SK-N-MC (cell line): ENCODE results near the gene OR2AE1.
"Not testable (repeated sequence)": the region's sequence is repeated elsewhere in the genome, so short reads cannot be mapped to it uniquely, and the experiment has no call there.

Experiments
- DNase-seq: peaks from one replicate; pipeline ENCODE4 v3.0.0-alpha.2; 2011; ENCODE audit warnings: low read depth, low spot score
- H3K27ac ChIP-seq: fragments of 200-600 bp; sonication (generic); 2 replicates; pipeline ENCODE4 v1.5.1; 2016; ENCODE audit warnings: mixed run types
- H3K36me3 ChIP-seq: fragments of 200-600 bp; sonication (generic); 2 replicates; pipeline ENCODE4 v1.6.1; 2017; ENCODE audit warnings: antibody characterized with exemption, low read length, mixed read lengths; ENCODE audit not compliant: insufficient read depth
- H3K4me3 ChIP-seq: fragments of 200-600 bp; sonication (generic); 2 replicates; pipeline ENCODE4 v1.5.1; 2016
- H3K9ac ChIP-seq: fragments of 200-600 bp; sonication (generic); 2 replicates; pipeline ENCODE4 v1.8.0; 2017; ENCODE audit warnings: mixed run types, mixed read lengths; ENCODE audit not compliant: insufficient read length
- H3K9me3 ChIP-seq: fragments of 200-600 bp; sonication (generic); 2 replicates; pipeline ENCODE4 v1.6.1; 2017; ENCODE audit warnings: low read depth, mild to moderate bottlenecking, antibody characterized with exemption, low read length, moderate library complexity, mixed read lengths
- EZH2 ChIP-seq: fragments of 200-600 bp; sonication (generic); IDR thresholded peaks from one replicate; pipeline ENCODE4 v1.6.1; 2017; ENCODE audit warnings: antibody characterized with exemption
- FOXP2 ChIP-seq: optimal IDR thresholded peaks from 2 replicates; pipeline ENCODE3; 2011; ENCODE audit warnings: mild to moderate bottlenecking, moderate library complexity; ENCODE audit not compliant: insufficient read depth; ENCODE audit errors: extremely low read length, control extremely low read depth
- POLR2AphosphoS5 ChIP-seq: IDR thresholded peaks from 2 replicates; pipeline ENCODE4 v1.6.1; 2012; ENCODE audit warnings: mild to moderate bottlenecking, low read depth, low read length, borderline replicate concordance

OR2AE1 gene

GRCh38 chr7:99899830-99900519, 23.1 kb upstream of the OR2AE1 start:
- no peak for DNase-seq
- H3K4me3 ChIP-seq = no peak overlapping the region
- no peak overlapping the region for H3K9ac ChIP-seq
- H3K36me3 ChIP-seq = peaks cover 44% of the 10 kb centered on the region
- no peaks in the 10 kb centered on the region for H3K9me3 ChIP-seq
- TF ChIP-seq EZH2 (no peak), FOXP2 (no peak), POLR2AphosphoS5 (no peak)
- H3K27ac ChIP-seq = no peak overlapping the region

DNA sequence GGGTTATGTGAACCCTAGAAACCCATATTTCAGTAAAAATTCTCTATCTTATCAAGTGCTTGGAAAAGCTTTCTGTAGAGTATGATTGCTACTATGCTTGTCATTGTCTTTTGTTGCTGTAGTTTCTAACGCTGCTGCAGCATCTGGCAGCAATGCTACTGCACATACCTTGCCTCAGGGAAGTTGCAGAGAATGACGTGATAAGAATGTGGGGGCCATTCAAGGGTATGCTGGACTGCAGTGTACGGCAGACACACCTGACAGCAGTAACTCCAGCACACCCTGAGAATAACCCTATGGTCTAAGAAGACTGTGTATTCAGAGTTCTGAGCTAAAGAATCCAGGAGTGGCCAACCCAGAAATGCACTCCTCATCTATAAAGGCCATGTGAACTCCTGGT, 22.0 kb upstream of the OR2AE1 start:
- no peak overlapping the region for H3K27ac ChIP-seq
- no peak for TF ChIP-seq FOXP2
- TF ChIP-seq EZH2 = no peak
- TF ChIP-seq POLR2AphosphoS5 = no peak
- no peak for DNase-seq
- no peak overlapping the region for H3K4me3 ChIP-seq
- no peaks in the 10 kb centered on the region for H3K9me3 ChIP-seq
- peaks cover 35% of the 10 kb centered on the region for H3K36me3 ChIP-seq
- H3K9ac ChIP-seq = no peak overlapping the region

DNA sequence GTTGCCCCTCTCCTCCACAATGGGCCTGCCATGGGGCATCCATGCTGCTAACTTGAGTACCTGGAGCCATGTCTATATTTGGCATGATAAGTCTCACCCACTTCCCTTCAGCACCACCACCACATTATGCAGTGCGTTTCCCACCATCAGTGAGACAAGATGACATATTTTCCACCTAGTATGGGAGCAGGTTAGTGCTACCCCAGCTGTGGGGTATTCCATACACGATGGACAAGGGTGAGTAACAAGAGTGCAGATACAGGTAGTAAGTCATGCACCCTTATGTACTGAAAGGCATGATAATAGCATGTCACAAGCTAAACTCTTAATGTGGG, 21.2 kb upstream of the OR2AE1 start:
- no peak for DNase-seq
- Histone ChIP-seq H3K4me3 (no peak overlapping the region), H3K27ac (no peak overlapping the region), H3K9ac (no peak overlapping the region), H3K9me3 (no peaks in the 10 kb centered on the region), H3K36me3 (peaks cover 26% of the 10 kb centered on the region)
- TF ChIP-seq FOXP2 (no peak), EZH2 (no peak), POLR2AphosphoS5 (no peak)

GRCh38 chr7:99897322-99898022, 20.6 kb upstream of the OR2AE1 start:
- H3K36me3 ChIP-seq = peaks cover 21% of the 10 kb centered on the region
- no peak for DNase-seq
- TF ChIP-seq POLR2AphosphoS5 (no peak), FOXP2 (no peak), EZH2 (no peak)
- no peak overlapping the region for H3K27ac ChIP-seq
- H3K4me3 ChIP-seq = no peak overlapping the region
- no peak overlapping the region for H3K9ac ChIP-seq
- H3K9me3 ChIP-seq = no peaks in the 10 kb centered on the region

DNA sequence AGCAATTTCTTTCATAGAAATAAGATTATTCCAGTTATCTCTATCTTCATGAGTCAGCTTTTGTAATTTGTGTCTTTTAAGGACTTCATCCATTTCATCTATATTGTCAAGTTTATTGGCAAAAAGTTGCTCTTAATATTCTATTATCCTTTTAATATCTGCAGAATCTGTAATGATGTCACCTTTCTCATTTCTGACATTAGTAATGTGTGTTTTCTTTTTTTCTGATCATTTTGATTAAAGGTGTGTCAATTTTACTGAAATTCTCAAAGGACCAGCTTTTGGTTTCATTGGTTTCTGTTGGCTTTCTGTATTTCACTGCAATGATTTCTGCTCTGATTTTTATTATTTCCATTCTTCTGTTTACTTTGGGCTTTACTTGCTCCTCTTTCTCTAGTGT, 17.9 kb upstream of the OR2AE1 start:
- H3K36me3 ChIP-seq = no peaks in the 10 kb centered on the region
- TF ChIP-seq FOXP2 (no peak), EZH2 (no peak), POLR2AphosphoS5 (no peak)
- H3K27ac ChIP-seq = no peak overlapping the region
- DNase-seq = no peak
- H3K4me3 ChIP-seq = no peak overlapping the region
- no peaks in the 10 kb centered on the region for H3K9me3 ChIP-seq
- no peak overlapping the region for H3K9ac ChIP-seq

DNA sequence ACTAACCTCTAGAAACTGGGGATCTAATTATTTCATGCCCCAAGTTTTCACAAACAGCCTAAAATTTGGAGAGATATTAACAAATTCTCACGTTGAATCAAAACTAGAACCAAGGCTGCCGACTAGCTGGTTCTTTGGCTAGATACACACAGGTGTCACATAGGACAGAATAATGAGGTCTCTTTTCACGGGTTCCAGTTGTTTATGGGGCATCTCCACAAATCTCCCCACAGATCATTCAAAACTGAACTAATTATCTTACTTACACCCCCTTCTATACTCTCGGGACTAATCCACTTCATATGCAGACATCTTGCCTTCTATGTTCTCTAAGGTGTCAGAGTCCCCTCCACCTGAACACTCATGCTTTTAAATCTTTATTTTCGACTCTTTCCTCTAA, 16.4 kb upstream of the OR2AE1 start:
- H3K4me3 ChIP-seq = no peak overlapping the region
- H3K27ac ChIP-seq = no peak overlapping the region
- H3K9me3 ChIP-seq = no peaks in the 10 kb centered on the region
- no peaks in the 10 kb centered on the region for H3K36me3 ChIP-seq
- DNase-seq = no peak
- H3K9ac ChIP-seq = no peak overlapping the region
- TF ChIP-seq FOXP2 (no peak), POLR2AphosphoS5 (no peak), EZH2 (no peak)

- not testable (repeated sequence) for DNase-seq, H3K9ac ChIP-seq, H3K36me3 ChIP-seq, H3K9me3 ChIP-seq, H3K27ac ChIP-seq, H3K4me3 ChIP-seq
These were observed 13.5 kb upstream of the OR2AE1 start for GRCh38 chr7:99890348-99890747.

DNA sequence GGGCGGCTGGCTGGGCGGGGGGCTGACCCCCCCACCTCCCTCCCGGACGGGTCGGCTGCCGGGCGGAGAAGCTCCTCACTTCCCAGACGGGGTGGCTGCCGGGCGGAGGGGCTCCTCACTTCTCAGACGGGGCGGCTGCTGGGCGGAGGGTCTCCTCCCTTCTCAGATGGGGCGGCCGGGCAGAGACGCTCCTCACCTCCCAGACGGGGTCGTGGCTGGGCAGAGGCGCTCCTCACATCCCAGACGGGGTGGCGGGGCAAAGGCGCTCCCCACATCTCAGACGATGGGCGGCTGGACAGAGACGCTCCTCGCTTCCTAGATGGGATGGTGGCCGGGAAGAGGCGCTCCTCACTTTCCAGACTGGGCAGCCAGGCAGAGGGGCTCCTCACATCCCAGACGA, 11.5 kb upstream of the OR2AE1 start:
- H3K9me3 ChIP-seq, H3K4me3 ChIP-seq, H3K9ac ChIP-seq, DNase-seq, H3K36me3 ChIP-seq, H3K27ac ChIP-seq: not testable (repeated sequence)

- Histone ChIP-seq H3K36me3 (no peaks in the 10 kb centered on the region), H3K9ac (no peak overlapping the region), H3K4me3 (no peak overlapping the region), H3K9me3 (no peaks in the 10 kb centered on the region), H3K27ac (no peak overlapping the region)
- TF ChIP-seq EZH2 = no peak
- TF ChIP-seq POLR2AphosphoS5 = no peak
- TF ChIP-seq FOXP2 = no peak
- no peak for DNase-seq
These were observed 4.5 kb upstream of the OR2AE1 start for GRCh38 chr7:99881370-99881769.
